Activated CD4-positive, alpha-beta T cell treated with anti-CD3 and anti-CD28 coated beads, Interleukin-2, amount 10 ng/mL, durations not matched to agents 7 days and 5 days (primary cell): Measurements from ENCODE around the gene CENPK. TPM values are rescaled to one million over a fixed set of nuclear protein-coding genes. Genes with fewer than 3 reads are reported as not detected.
"Not testable (repeated sequence)": the region's sequence is repeated elsewhere in the genome, so short reads cannot be mapped to it uniquely, and the experiment has no call there.

Source experiments
- CTCF ChIA-PET: fragments of 350-600 bp; sonication (Branson Sonifier 250); formaldehyde crosslinking; loops from one replicate; lab custom pipeline; 2021; ENCODE audit warnings: antibody characterized with exemption; lab: Charles Lee
- POLR2A ChIA-PET: fragments of 350-600 bp; sonication (Branson Sonifier 250); formaldehyde crosslinking; loops from one replicate; lab custom pipeline; 2021; ENCODE audit warnings: antibody characterized with exemption; lab: Charles Lee
- DNase-seq: peaks from one replicate; pipeline ENCODE4 v3.0.0-alpha.2; 2020
- H3K27ac Mint-ChIP-seq: one replicate; pipeline ENCODE4 v1.8.0; 2021; ENCODE audit warnings: mild to moderate bottlenecking, moderate library complexity, mixed read lengths
- H3K27me3 Mint-ChIP-seq: one replicate; pipeline ENCODE4 v1.8.0; 2021; ENCODE audit warnings: mixed read lengths
- H3K36me3 Mint-ChIP-seq: one replicate; pipeline ENCODE4 v1.8.0; 2021; ENCODE audit warnings: low read depth, mixed read lengths
- H3K4me1 Mint-ChIP-seq: one replicate; pipeline ENCODE4 v1.8.0; 2021; ENCODE audit warnings: mixed read lengths
- H3K4me3 Mint-ChIP-seq: one replicate; pipeline ENCODE4 v1.8.0; 2021; ENCODE audit warnings: mild to moderate bottlenecking, moderate library complexity, mixed read lengths
- H3K9me3 Mint-ChIP-seq: one replicate; pipeline ENCODE4 v1.8.0; 2021; ENCODE audit warnings: mixed read lengths
- total RNA-seq, 2 experiments: library from RNA; stranded (reverse); gene quantifications; one replicate each; pipeline ENCODE4 v1.2.3, GENCODE V29; 2021

Gene CENPK
- total RNA-seq = 100 to 1,000 TPM in 1 of 2 experiments, 10 to 100 TPM in 1; 96.9 to 108 TPM

- H3K36me3 Mint-ChIP-seq = peaks cover 47% of the 10 kb centered on the region
- peak within 1 kb of the TSS; percentile 93 for H3K4me3 Mint-ChIP-seq
- ChIA-PET CTCF (interaction anchor here (0.8 to 1.5 kb wide), 7 partner anchors 11 to 44 kb away, joined by 3 to 5 read pairs (median 3); no protein-coding TSS in a partner anchor), POLR2A (interaction anchor here (1.3 kb wide), 1 partner anchor 80 kb away, joined by 6 read pairs; the partner anchor contains the start of gene ADAMTS6)
- peak; percentile 98 for DNase-seq
- H3K27ac Mint-ChIP-seq = peak within 1 kb of the TSS; percentile 98
- H3K27me3 Mint-ChIP-seq = no peaks in the 10 kb centered on the region
- H3K4me1 Mint-ChIP-seq = peaks cover 62% of the 10 kb centered on the region
- H3K9me3 Mint-ChIP-seq = no peaks in the 10 kb centered on the region
These were observed at the start of gene CENPK, which contains the start of gene PPWD1 for GRCh38 chr5:65562731-65563701. Gene CENPK, minus strand, starts transcription at chr5:65563168. Its CDS starts 8,261 bp downstream, at chr5:65554907. Gene PPWD1, plus strand, starts transcription at chr5:65563296. Its CDS starts 15 bp downstream, at chr5:65563311.

- no peak for DNase-seq
- Mint-ChIP-seq H3K27me3 (no peaks in the 10 kb centered on the region), H3K4me3 (no peak overlapping the region), H3K9me3 (no peaks in the 10 kb centered on the region), H3K27ac (no peak overlapping the region), H3K4me1 (no peaks in the 10 kb centered on the region), H3K36me3 (peaks cover 43% of the 10 kb centered on the region)
- POLR2A ChIA-PET = no interaction called here
- CTCF ChIA-PET = interaction anchor here (1.1 kb wide), 1 partner anchor 62 kb away, joined by 3 read pairs; no protein-coding TSS in a partner anchor
These were observed 49.4 kb upstream of the CENPK start for GRCh38 chr5:65612298-65612907.

GRCh38 chr5:65611524-65611923, 48.6 kb upstream of the CENPK start:
- no peak for DNase-seq
- Mint-ChIP-seq H3K4me1 (no peaks in the 10 kb centered on the region), H3K27ac (no peak overlapping the region), H3K27me3 (no peaks in the 10 kb centered on the region), H3K4me3 (no peak overlapping the region), H3K9me3 (no peaks in the 10 kb centered on the region), H3K36me3 (peaks cover 49% of the 10 kb centered on the region)
- CTCF ChIA-PET = interaction anchor here (0.7 to 1.1 kb wide), 2 partner anchors 62 kb away, joined by 3 read pairs; no protein-coding TSS in a partner anchor
- POLR2A ChIA-PET = no interaction called here

GRCh38 chr5:65601761-65602160, 38.8 kb upstream of the CENPK start:
- H3K27ac Mint-ChIP-seq = not testable (repeated sequence)
- H3K36me3 Mint-ChIP-seq = peaks cover 72% of the 10 kb centered on the region
- CTCF ChIA-PET = interaction anchor here (0.6 kb wide), 1 partner anchor 721 kb away, joined by 3 read pairs; no protein-coding TSS in a partner anchor

GRCh38 chr5:65588694-65589093, 25.7 kb upstream of the CENPK start:
- DNase-seq = no peak
- no peak overlapping the region for H3K27ac Mint-ChIP-seq
- ChIA-PET CTCF (interaction anchor here (0.6 kb wide), 1 partner anchor 464 kb away, joined by 3 read pairs; no protein-coding TSS in a partner anchor), POLR2A (no interaction called here)
- no peaks in the 10 kb centered on the region for H3K4me1 Mint-ChIP-seq
- H3K27me3 Mint-ChIP-seq = no peaks in the 10 kb centered on the region
- no peaks in the 10 kb centered on the region for H3K9me3 Mint-ChIP-seq
- H3K36me3 Mint-ChIP-seq = peaks cover 32% of the 10 kb centered on the region
- H3K4me3 Mint-ChIP-seq = no peak overlapping the region

More at GRCh38 chr5:65601761-65602160, 38.8 kb upstream of the CENPK start:
- H3K4me1 Mint-ChIP-seq, POLR2A ChIA-PET, H3K27me3 Mint-ChIP-seq, DNase-seq, H3K4me3 Mint-ChIP-seq: not testable (repeated sequence)
- H3K9me3 Mint-ChIP-seq = peaks cover 23% of the 10 kb centered on the region

- no peak for DNase-seq
- no peak overlapping the region for H3K27ac Mint-ChIP-seq
- no peaks in the 10 kb centered on the region for H3K9me3 Mint-ChIP-seq
- ChIA-PET CTCF (interaction anchor here (1.6 kb wide), 1 partner anchor 14 kb away, joined by 4 read pairs; the partner anchor contains the start of genes CENPK and PPWD1), POLR2A (no interaction called here)
- no peaks in the 10 kb centered on the region for H3K27me3 Mint-ChIP-seq
- peaks cover 16% of the 10 kb centered on the region for H3K4me1 Mint-ChIP-seq
- H3K36me3 Mint-ChIP-seq = peaks cover 53% of the 10 kb centered on the region
- no peak overlapping the region for H3K4me3 Mint-ChIP-seq
These were observed 14.2 kb upstream of the CENPK start for GRCh38 chr5:65577141-65577540.

- H3K36me3 Mint-ChIP-seq = peaks cover 38% of the 10 kb centered on the region
- ChIA-PET POLR2A (no interaction called here), CTCF (interaction anchor here (0.6 kb wide), 1 partner anchor 211 kb away, joined by 3 read pairs; no protein-coding TSS in a partner anchor)
- no peak for DNase-seq
- H3K9me3 Mint-ChIP-seq = no peaks in the 10 kb centered on the region
- H3K4me3 Mint-ChIP-seq = no peak overlapping the region
- H3K4me1 Mint-ChIP-seq = peaks cover 26% of the 10 kb centered on the region
- H3K27me3 Mint-ChIP-seq = no peaks in the 10 kb centered on the region
- no peak overlapping the region for H3K27ac Mint-ChIP-seq
These were observed 7.7 kb upstream of the CENPK start for GRCh38 chr5:65570598-65571226.

- CTCF ChIA-PET = interaction anchor here (1.1 kb wide), 1 partner anchor 16 kb away, joined by 3 read pairs; no protein-coding TSS in a partner anchor
- H3K9me3 Mint-ChIP-seq = no peaks in the 10 kb centered on the region
- DNase-seq = no peak
- peaks cover 27% of the 10 kb centered on the region for H3K36me3 Mint-ChIP-seq
- no peak overlapping the region for H3K4me3 Mint-ChIP-seq
- no peak overlapping the region for H3K27ac Mint-ChIP-seq
- H3K4me1 Mint-ChIP-seq = peaks cover 45% of the 10 kb centered on the region
- POLR2A ChIA-PET = no interaction called here
- no peaks in the 10 kb centered on the region for H3K27me3 Mint-ChIP-seq
These were observed 3.5 kb upstream of the CENPK start for GRCh38 chr5:65566505-65566904.

- peak overlapping the region; percentile 93 for H3K4me3 Mint-ChIP-seq
- H3K27me3 Mint-ChIP-seq = no peaks in the 10 kb centered on the region
- peak overlapping the region; percentile 98 for H3K27ac Mint-ChIP-seq
- DNase-seq = no peak
- ChIA-PET CTCF (interaction anchor here (0.7 to 1.2 kb wide), 2 partner anchors 13 to 80 kb away, joined by 3 to 4 read pairs; no protein-coding TSS in a partner anchor), POLR2A (no interaction called here)
- H3K36me3 Mint-ChIP-seq = peaks cover 39% of the 10 kb centered on the region
- H3K4me1 Mint-ChIP-seq = peaks cover 58% of the 10 kb centered on the region
- no peaks in the 10 kb centered on the region for H3K9me3 Mint-ChIP-seq
These were observed 809 bp upstream of the CENPK start for GRCh38 chr5:65563777-65564176.

- Mint-ChIP-seq H3K9me3 (no peaks in the 10 kb centered on the region), H3K27me3 (no peaks in the 10 kb centered on the region), H3K4me1 (peaks cover 53% of the 10 kb centered on the region), H3K36me3 (peaks cover 64% of the 10 kb centered on the region), H3K27ac (no peak overlapping the region), H3K4me3 (no peak overlapping the region)
- DNase-seq = no peak
- ChIA-PET CTCF (interaction anchor here (0.9 kb wide), 1 partner anchor 10 kb away, joined by 5 read pairs; no protein-coding TSS in a partner anchor), POLR2A (no interaction called here)
These were observed 6.2 kb downstream of the CENPK start for GRCh38 chr5:65556718-65557117.

GRCh38 chr5:65556181-65556580, 6.8 kb downstream of the CENPK start:
- Mint-ChIP-seq H3K27ac (no peak overlapping the region), H3K36me3 (peaks cover 61% of the 10 kb centered on the region), H3K27me3 (no peaks in the 10 kb centered on the region), H3K4me1 (peaks cover 50% of the 10 kb centered on the region), H3K9me3 (no peaks in the 10 kb centered on the region), H3K4me3 (no peak overlapping the region)
- ChIA-PET CTCF (interaction anchor here (0.9 kb wide), 1 partner anchor 9 kb away, joined by 5 read pairs; no protein-coding TSS in a partner anchor), POLR2A (no interaction called here)
- DNase-seq = no peak

GRCh38 chr5:65555287-65555686, 7.7 kb downstream of the CENPK start:
- Mint-ChIP-seq H3K27me3 (no peaks in the 10 kb centered on the region), H3K36me3 (peaks cover 66% of the 10 kb centered on the region), H3K9me3 (no peaks in the 10 kb centered on the region), H3K4me3 (no peak overlapping the region), H3K4me1 (peaks cover 44% of the 10 kb centered on the region), H3K27ac (peak overlapping the region; percentile 4)
- ChIA-PET POLR2A (no interaction called here), CTCF (no interaction called here)
- no peak for DNase-seq
